Fibroblast of lung (primary cell): Measurements from ENCODE around the gene NDUFAF5. TPM values are rescaled to one million over a fixed set of nuclear protein-coding genes. Genes with fewer than 3 reads are reported as not detected.

Experiments
- DNase-seq, 2 donors: peaks; one replicate each; pipeline versions ENCODE4 v3.0.0 to v3.0.0-alpha.2; 2010; ENCODE audit warnings: low read depth in 2 of 2
- H2AFZ ChIP-seq: 2 replicates; pipeline ENCODE4 v1.5.1; 2012; ENCODE audit warnings: low read length, control low read depth, inconsistent platforms
- H3K27ac ChIP-seq: 2 replicates; pipeline ENCODE4 v1.5.1; 2011; ENCODE audit warnings: low read length, control low read depth; ENCODE audit not compliant: insufficient read depth
- H3K27me3 ChIP-seq: 2 replicates; pipeline ENCODE4 v1.5.1; 2011; ENCODE audit warnings: mild to moderate bottlenecking, low read length; ENCODE audit not compliant: control insufficient read depth, insufficient read depth
- H3K36me3 ChIP-seq: 2 replicates; pipeline ENCODE4 v1.5.1; 2011; ENCODE audit warnings: low read length; ENCODE audit not compliant: control insufficient read depth, insufficient read depth
- H3K4me1 ChIP-seq: 2 replicates; pipeline ENCODE4 v1.5.1; 2011; ENCODE audit warnings: low read length; ENCODE audit not compliant: control insufficient read depth, insufficient read depth; ENCODE audit errors: extremely low read depth
- H3K4me2 ChIP-seq: 2 replicates; pipeline ENCODE4 v1.5.1; 2011; ENCODE audit warnings: low read length, control low read depth; ENCODE audit not compliant: insufficient read depth; ENCODE audit errors: extremely low read depth
- H3K4me3 ChIP-seq, 4 experiments: fragments of 200-600 bp in 1 of 4; sonication (generic) in 1 of 4; replicated peaks in 1 of 4; 2 replicates each; pipeline ENCODE4 v1.5.1; 2011 to 2016; ENCODE audit warnings: low read length in 4 of 4, low read depth in 3 of 4, mild to moderate bottlenecking in 3 of 4, control low read depth in 2 of 4, inconsistent platforms in 1 of 4, mixed read lengths in 1 of 4; ENCODE audit not compliant: insufficient read depth in 1 of 4; ENCODE audit errors: control extremely low read depth in 1 of 4
- H3K79me2 ChIP-seq: 2 replicates; pipeline ENCODE4 v1.5.1; 2012; ENCODE audit warnings: mild to moderate bottlenecking, low read length, inconsistent platforms; ENCODE audit not compliant: control insufficient read depth, insufficient read depth
- H3K9ac ChIP-seq: 2 replicates; pipeline ENCODE4 v1.5.1; 2011; ENCODE audit warnings: mild to moderate bottlenecking, low read length, control low read depth; ENCODE audit not compliant: insufficient read depth
- H3K9me3 ChIP-seq: 2 replicates; pipeline ENCODE4 v1.5.1; 2012; ENCODE audit warnings: low read depth, low read length; ENCODE audit not compliant: control insufficient read depth, insufficient read depth
- H4K20me1 ChIP-seq: 2 replicates; pipeline ENCODE4 v1.5.1; 2011; ENCODE audit warnings: low read length; ENCODE audit not compliant: control insufficient read depth, insufficient read depth; ENCODE audit errors: extremely low read depth
- EZH2 ChIP-seq: IDR thresholded peaks from 2 replicates; pipeline ENCODE4 v1.5.1; 2012; ENCODE audit warnings: low read length, control low read depth, mild to moderate bottlenecking; ENCODE audit errors: missing control alignments
- polyA plus RNA-seq, 2 donors: library from polyadenylated mRNA; depleted of rRNA in 1 of 2; stranded (reverse) in 1 of 2; unstranded in 1 of 2; fragments of >200 nt; gene quantifications; 2 replicates each; pipeline ENCODE4 v1.2.1, GENCODE V29; 2011 to 2012; ENCODE audit warnings: missing spikeins in 1 of 2
- total RNA-seq: library from RNA; depleted of rRNA; stranded (reverse); fragments of >200 nt; gene quantifications from 2 replicates; pipeline ENCODE4 v1.2.1, GENCODE V29; 2014
- TF ChIP-seq, protein P1 (sequence below), 2 donors: IDR thresholded peaks in 1 of 2; conservative IDR thresholded peaks in 1 of 2; 1 replicate in 1 of 2; 2 replicates in 1 of 2; pipeline ENCODE4 v1.5.1; 2011 to 2012; ENCODE audit warnings: low read length in 2 of 2, control low read depth in 1 of 2, inconsistent platforms in 1 of 2, low read depth in 1 of 2, mild to moderate bottlenecking in 1 of 2

NDUFAF5 gene
- total and polyA plus RNA-seq, 2 donors (not counting 1 experiment from before 2014, with no cell fraction given) = 12.7 to 17.3 TPM

GRCh38 chr20:13844296-13844695 lies 59.5 kb downstream of the NDUFAF5 start:
- TF ChIP-seq, protein P1, sequence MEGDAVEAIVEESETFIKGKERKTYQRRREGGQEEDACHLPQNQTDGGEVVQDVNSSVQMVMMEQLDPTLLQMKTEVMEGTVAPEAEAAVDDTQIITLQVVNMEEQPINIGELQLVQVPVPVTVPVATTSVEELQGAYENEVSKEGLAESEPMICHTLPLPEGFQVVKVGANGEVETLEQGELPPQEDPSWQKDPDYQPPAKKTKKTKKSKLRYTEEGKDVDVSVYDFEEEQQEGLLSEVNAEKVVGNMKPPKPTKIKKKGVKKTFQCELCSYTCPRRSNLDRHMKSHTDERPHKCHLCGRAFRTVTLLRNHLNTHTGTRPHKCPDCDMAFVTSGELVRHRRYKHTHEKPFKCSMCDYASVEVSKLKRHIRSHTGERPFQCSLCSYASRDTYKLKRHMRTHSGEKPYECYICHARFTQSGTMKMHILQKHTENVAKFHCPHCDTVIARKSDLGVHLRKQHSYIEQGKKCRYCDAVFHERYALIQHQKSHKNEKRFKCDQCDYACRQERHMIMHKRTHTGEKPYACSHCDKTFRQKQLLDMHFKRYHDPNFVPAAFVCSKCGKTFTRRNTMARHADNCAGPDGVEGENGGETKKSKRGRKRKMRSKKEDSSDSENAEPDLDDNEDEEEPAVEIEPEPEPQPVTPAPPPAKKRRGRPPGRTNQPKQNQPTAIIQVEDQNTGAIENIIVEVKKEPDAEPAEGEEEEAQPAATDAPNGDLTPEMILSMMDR (conservative IDR thresholded peaks at IDR 0.05 in 1 of 2, IDR thresholded peaks at IDR 0.05 in 1 of 2; ENCODE audit: low read depth in 1 of 2, low read length in 2 of 2) = no peak
- TF ChIP-seq EZH2 = no peak
- Histone ChIP-seq H3K27ac (no peak overlapping the region), H3K4me1 (no peaks in the 10 kb centered on the region), H3K9ac (no peak overlapping the region), H3K9me3 (no peaks in the 10 kb centered on the region), H3K79me2 (no peaks in the 10 kb centered on the region), H2AFZ (no peak overlapping the region), H3K4me3 (no peak overlapping the region), H3K4me2 (no peak overlapping the region), H4K20me1 (no peaks in the 10 kb centered on the region), H3K27me3 (no peaks in the 10 kb centered on the region), H3K36me3 (no peaks in the 10 kb centered on the region)
- DNase-seq = no peak

DNA sequence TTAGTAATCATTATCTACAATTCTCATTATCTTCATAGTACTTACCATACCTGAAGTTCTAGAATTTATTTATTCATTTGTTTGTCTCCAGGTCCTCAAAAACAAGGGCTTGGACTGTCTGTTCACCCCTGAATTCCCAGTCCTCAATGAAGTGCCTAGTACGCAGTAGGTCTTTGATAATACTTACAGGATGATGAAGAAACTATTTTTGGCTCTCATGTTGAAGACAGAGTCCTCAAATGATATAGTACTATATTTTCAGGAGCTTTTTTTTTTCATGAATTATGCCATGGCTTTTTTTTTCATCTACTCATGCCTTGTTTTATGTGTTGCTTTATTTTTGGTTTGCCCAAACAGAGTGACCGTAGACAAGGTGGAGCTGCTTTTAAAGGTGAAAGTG lies 66.5 kb downstream of the NDUFAF5 start:
- no peaks in the 10 kb centered on the region for H3K36me3 ChIP-seq
- no peak for DNase-seq

GRCh38 chr20:13852306-13852705 lies 67.5 kb downstream of the NDUFAF5 start:
- Histone ChIP-seq H3K9me3 (no peaks in the 10 kb centered on the region), H3K36me3 (no peaks in the 10 kb centered on the region), H2AFZ (no peak overlapping the region), H3K4me1 (no peaks in the 10 kb centered on the region), H3K27me3 (no peaks in the 10 kb centered on the region), H3K27ac (no peak overlapping the region), H3K79me2 (no peaks in the 10 kb centered on the region), H4K20me1 (no peaks in the 10 kb centered on the region), H3K4me3 (no peak overlapping the region), H3K4me2 (no peak overlapping the region), H3K9ac (no peak overlapping the region)
- DNase-seq = no peak
- no peak for TF ChIP-seq EZH2
- TF ChIP-seq, protein P1 (conservative IDR thresholded peaks at IDR 0.05 in 1 of 2, IDR thresholded peaks at IDR 0.05 in 1 of 2; ENCODE audit: low read depth in 1 of 2, low read length in 2 of 2) = no peak

More for the DNA sequence above, 66.5 kb downstream of the NDUFAF5 start:
- H3K4me3 ChIP-seq = no peak overlapping the region
- no peak overlapping the region for H2AFZ ChIP-seq
- H3K9me3 ChIP-seq = no peaks in the 10 kb centered on the region
- no peak overlapping the region for H3K4me2 ChIP-seq
- TF ChIP-seq EZH2 = no peak
- TF ChIP-seq, protein P1 (conservative IDR thresholded peaks at IDR 0.05 in 1 of 2, IDR thresholded peaks at IDR 0.05 in 1 of 2; ENCODE audit: low read depth in 1 of 2, low read length in 2 of 2) = no peak
- H4K20me1 ChIP-seq = no peaks in the 10 kb centered on the region
- no peaks in the 10 kb centered on the region for H3K4me1 ChIP-seq
- H3K27me3 ChIP-seq = no peaks in the 10 kb centered on the region
- no peak overlapping the region for H3K9ac ChIP-seq
- H3K79me2 ChIP-seq = no peaks in the 10 kb centered on the region
- no peak overlapping the region for H3K27ac ChIP-seq
